Kidney epithelial cell (primary cell): ENCODE measurements around the gene RPL36A. TPM values are rescaled to one million over a fixed set of nuclear protein-coding genes. Genes with fewer than 3 reads are reported as not detected.
A peak's percentile ranks its signal among the peaks of the same experiment; 100 is the strongest.

Source experiments
- DNase-seq: peaks from one replicate; pipeline ENCODE4 v3.0.0-alpha.2; 2010; ENCODE audit warnings: low read depth
- H3K27me3 ChIP-seq: 2 replicates; pipeline ENCODE4 v1.6.0; 2011; ENCODE audit warnings: low read length; ENCODE audit not compliant: control insufficient read depth, insufficient read depth
- H3K36me3 ChIP-seq: 2 replicates; pipeline ENCODE4 v1.5.1; 2011; ENCODE audit warnings: low read length; ENCODE audit not compliant: control insufficient read depth, insufficient read depth
- H3K4me3 ChIP-seq: 2 replicates; pipeline ENCODE4 v1.5.1; 2011; ENCODE audit warnings: low read depth, mild to moderate bottlenecking, control low read depth, low read length
- CTCF ChIP-seq: IDR thresholded peaks from 2 replicates; pipeline ENCODE4 v1.5.1; 2011; ENCODE audit warnings: mild to moderate bottlenecking, moderate library complexity, low read length, control low read depth, inconsistent platforms; ENCODE audit not compliant: insufficient read depth, poor library complexity, severe bottlenecking
- total RNA-seq: library from RNA; depleted of rRNA; stranded (reverse); fragments of >200 nt; gene quantifications from 2 replicates; pipeline ENCODE4 v1.2.3, GENCODE V29; 2015

The RPL36A gene
- total RNA-seq: 1,018 and 3,844 TPM in 2 replicates

GRCh38 chrX:101390664-101391525 lies at the start of gene RPL36A:
Gene RPL36A, plus strand, starts transcription at chrX:101391011. Its CDS starts 33 bp downstream, at chrX:101391044.
- TF ChIP-seq CTCF: peak; percentile 77
- peak; percentile 71 for DNase-seq
- no peaks in the 10 kb centered on the region for H3K27me3 ChIP-seq
- H3K36me3 ChIP-seq: no peaks in the 10 kb centered on the region
- peak within 1 kb of the TSS; percentile 66 for H3K4me3 ChIP-seq

- TF ChIP-seq CTCF: no peak
- H3K4me3 ChIP-seq: peak overlapping the region; percentile 73
- DNase-seq: no peak
- no peaks in the 10 kb centered on the region for H3K27me3 ChIP-seq
- no peaks in the 10 kb centered on the region for H3K36me3 ChIP-seq
Measured at GRCh38 chrX:101347859-101348451, 42.9 kb upstream of the RPL36A start.

GRCh38 chrX:101348452-101349192 lies 42.2 kb upstream of the RPL36A start, which contains the start of gene TIMM8A:
Gene TIMM8A, minus strand, starts transcription at chrX:101348742. Its CDS starts 78 bp downstream, at chrX:101348664.
- no peaks in the 10 kb centered on the region for H3K36me3 ChIP-seq
- H3K4me3 ChIP-seq: peak within 1 kb of the TSS; percentile 73
- H3K27me3 ChIP-seq: no peaks in the 10 kb centered on the region
- no peak for DNase-seq
- no peak for TF ChIP-seq CTCF

DNA sequence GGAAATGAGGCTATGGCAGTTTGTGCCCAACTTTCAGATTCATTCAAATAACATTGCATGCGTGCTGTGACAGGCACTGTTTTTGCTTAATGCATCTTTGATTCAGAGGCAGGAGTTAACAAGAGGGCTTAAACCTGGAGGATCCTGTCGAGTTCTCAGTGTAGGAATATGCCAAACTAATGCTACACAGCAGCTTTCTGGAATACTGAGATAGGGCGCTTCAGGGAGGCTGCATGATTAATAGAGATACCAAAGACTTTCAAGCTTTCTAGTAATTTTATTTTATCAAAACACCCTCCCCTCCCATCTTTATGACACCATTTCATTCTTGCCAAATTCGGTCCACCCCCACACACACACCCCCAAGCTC lies 41.6 kb upstream of the RPL36A start:
- H3K27me3 ChIP-seq: no peaks in the 10 kb centered on the region
- no peak for DNase-seq
- TF ChIP-seq CTCF: no peak
- no peaks in the 10 kb centered on the region for H3K36me3 ChIP-seq
- peak overlapping the region; percentile 73 for H3K4me3 ChIP-seq

GRCh38 chrX:101357166-101357795 lies 33.5 kb upstream of the RPL36A start:
- H3K4me3 ChIP-seq: no peak overlapping the region
- H3K27me3 ChIP-seq: no peaks in the 10 kb centered on the region
- peak; percentile 19 for TF ChIP-seq CTCF
- no peaks in the 10 kb centered on the region for H3K36me3 ChIP-seq
- no peak for DNase-seq
